GM20000 (cell line): ENCODE results near the gene DPYSL5.

Experiments
- DNase-seq: peaks from one replicate; pipeline ENCODE4 v3.0.0; 2012; ENCODE audit warnings: low spot score
- TF ChIP-seq, protein P1 (sequence below): IDR thresholded peaks from 2 replicates; pipeline ENCODE4 v1.5.1; 2012; ENCODE audit warnings: mild to moderate bottlenecking, control low read depth; ENCODE audit errors: extremely low read depth, missing control alignments

DPYSL5 gene

GRCh38 chr2:26905341-26906198 lies 57.6 kb downstream of the DPYSL5 start:
- no peak for DNase-seq
- TF ChIP-seq, protein P1, sequence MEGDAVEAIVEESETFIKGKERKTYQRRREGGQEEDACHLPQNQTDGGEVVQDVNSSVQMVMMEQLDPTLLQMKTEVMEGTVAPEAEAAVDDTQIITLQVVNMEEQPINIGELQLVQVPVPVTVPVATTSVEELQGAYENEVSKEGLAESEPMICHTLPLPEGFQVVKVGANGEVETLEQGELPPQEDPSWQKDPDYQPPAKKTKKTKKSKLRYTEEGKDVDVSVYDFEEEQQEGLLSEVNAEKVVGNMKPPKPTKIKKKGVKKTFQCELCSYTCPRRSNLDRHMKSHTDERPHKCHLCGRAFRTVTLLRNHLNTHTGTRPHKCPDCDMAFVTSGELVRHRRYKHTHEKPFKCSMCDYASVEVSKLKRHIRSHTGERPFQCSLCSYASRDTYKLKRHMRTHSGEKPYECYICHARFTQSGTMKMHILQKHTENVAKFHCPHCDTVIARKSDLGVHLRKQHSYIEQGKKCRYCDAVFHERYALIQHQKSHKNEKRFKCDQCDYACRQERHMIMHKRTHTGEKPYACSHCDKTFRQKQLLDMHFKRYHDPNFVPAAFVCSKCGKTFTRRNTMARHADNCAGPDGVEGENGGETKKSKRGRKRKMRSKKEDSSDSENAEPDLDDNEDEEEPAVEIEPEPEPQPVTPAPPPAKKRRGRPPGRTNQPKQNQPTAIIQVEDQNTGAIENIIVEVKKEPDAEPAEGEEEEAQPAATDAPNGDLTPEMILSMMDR, result no peak

DNA sequence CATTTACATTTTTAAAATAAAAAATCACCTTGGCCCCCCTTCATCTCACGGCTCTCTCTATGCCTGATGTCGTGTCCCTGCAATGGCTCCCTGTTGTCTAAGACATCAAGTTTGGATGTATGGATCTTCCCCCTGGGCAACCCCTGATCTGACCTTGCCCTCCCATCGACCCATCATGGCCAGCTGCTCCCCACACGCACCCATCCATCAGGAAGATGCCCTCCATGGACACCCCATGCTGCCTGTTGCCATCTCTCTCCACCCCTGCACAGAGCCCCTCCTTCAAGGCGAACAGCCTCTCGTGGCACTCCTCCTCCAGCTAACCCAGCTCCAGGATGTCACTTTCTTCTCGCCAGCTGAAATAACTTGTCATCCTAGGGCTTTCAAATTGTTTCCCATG lies 59.5 kb downstream of the DPYSL5 start:
- DNase-seq, result no peak
- TF ChIP-seq, protein P1, result no peak

GRCh38 chr2:26910176-26910575 lies 62.2 kb downstream of the DPYSL5 start:
- TF ChIP-seq, protein P1, result no peak
- no peak for DNase-seq

DNA sequence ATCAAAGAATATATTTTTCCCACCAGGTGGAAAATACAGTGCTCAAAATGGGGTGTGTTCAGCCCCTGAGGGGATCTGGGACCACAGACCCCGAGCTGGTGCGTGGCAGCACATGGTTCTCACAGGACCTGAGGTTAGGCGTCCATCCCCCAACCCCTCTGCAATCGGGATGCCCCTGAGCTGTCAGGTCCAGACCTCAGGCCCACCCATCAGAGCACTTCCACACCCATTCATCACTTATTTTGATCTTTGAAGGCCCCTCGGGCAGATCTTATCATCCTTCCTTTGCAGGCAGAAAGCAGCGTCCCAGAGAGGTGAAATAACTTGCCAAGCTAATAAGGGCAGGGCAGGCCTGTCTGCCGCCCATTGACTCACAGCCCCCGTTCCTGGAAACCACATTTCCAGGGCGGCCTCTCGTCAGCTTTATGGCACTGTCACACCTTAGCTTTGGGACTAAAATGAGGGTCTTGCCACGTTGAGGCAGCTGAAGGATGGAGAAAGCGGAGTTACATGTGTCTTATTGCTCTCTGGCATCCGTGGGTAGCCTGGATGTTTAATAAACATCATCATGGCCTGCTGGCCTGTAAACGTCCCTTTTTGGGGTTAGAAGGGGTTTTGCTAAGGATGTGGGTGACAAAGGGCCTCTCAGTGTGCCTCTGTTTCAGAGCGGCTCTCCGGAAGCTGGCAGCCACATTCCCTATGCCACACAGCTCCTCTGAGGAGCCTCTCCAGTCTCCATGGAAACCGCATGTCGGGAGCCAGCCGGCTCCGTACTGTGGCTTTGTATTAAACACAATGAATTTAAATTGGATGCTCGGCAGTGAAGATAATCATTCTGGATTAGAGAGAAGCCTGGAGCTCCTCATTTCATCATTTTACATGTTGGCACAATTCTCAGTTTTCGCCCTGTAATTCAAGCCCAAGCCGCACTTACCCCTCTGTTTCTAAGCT lies 64.3 kb downstream of the DPYSL5 start:
- TF ChIP-seq, protein P1, result no peak
- DNase-seq, result no peak

- TF ChIP-seq, protein P1, result no peak
- no peak for DNase-seq
Observed at GRCh38 chr2:26913606-26913998, 65.7 kb downstream of the DPYSL5 start.

DNA sequence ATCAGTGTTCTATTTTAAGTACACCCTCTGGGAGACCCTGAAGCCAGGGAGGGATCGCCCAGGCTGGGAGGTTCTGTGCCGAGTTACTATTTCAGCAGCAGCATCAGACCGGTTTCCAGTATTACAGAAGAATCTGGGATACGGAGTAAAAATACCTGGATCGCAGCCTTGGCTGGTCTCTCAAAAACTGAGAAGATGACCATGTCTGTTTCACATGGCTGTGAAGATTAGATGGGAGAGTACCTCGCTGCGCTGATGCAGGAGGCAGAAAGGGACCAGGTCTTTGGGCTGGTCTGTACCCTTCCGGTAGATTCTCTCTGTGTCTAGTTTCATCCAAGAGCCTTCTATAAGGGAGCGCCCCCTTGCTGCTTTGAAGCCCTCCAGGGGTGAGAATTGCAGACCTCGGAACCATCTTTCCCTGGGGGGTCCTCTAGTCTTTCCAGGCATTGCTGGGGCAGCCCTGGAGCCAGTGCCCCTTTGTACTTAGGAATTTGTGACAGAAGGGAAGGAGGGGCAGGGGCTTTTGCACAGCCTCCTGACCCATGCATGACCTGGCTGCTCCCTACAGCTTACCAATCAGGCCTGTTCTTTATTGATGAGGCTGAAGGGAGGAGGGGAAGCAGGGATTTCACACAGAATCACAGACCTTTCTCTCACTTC lies 66.2 kb downstream of the DPYSL5 start:
- TF ChIP-seq, protein P1, result no peak
- no peak for DNase-seq
